ENCODE measurements around the gene IAPP. TPM values are rescaled to one million over a fixed set of nuclear protein-coding genes. Genes with fewer than 3 reads are reported as not detected.

The IAPP gene
- total RNA-seq = not detected
- polyA plus RNA-seq = 1 to 10 TPM in 1 of 3 donors, not detected in 2; 2.4 TPM

DNA sequence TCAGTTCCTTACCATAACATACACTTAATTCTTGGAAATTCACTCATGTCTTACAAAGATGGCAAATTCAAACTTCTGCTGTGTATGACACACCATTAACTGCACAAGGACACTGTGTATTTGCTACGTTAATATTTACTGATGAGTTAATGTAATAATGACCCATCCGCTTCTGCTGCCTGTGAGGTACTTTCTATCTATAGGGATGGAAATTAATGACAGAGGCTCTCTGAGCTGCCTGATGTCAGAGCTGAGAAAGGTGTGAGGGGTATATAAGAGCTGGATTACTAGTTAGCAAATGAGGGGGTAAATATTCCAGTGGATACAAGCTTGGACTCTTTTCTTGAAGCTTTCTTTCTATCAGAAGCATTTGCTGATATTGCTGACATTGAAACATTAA is at the start of gene IAPP:
TSS of gene IAPP (plus strand) at position 301 of the 400 bp plus-strand sequence. CDS start 450 bp downstream, outside the sequence.
- intact Hi-C loops (cut with DNase I) = no loop called here
- H3K4me1 ChIP-seq = no peaks in the 10 kb centered on the region
- H3K27ac ChIP-seq = no peak within 1 kb of the TSS
- no peaks in the 10 kb centered on the region for H3K9me3 ChIP-seq
- WGBS, 2 donors = 89 to 90% methylated on average over 2 of the region's 2 CpGs
- no peaks in the 10 kb centered on the region for H3K36me3 ChIP-seq
- no peaks in the 10 kb centered on the region for H3K27me3 ChIP-seq
- DNase-seq = no peak
- TF ChIP-seq POLR2A (IDR thresholded peaks at IDR 0.05) = no peak
- TF ChIP-seq, protein P1, sequence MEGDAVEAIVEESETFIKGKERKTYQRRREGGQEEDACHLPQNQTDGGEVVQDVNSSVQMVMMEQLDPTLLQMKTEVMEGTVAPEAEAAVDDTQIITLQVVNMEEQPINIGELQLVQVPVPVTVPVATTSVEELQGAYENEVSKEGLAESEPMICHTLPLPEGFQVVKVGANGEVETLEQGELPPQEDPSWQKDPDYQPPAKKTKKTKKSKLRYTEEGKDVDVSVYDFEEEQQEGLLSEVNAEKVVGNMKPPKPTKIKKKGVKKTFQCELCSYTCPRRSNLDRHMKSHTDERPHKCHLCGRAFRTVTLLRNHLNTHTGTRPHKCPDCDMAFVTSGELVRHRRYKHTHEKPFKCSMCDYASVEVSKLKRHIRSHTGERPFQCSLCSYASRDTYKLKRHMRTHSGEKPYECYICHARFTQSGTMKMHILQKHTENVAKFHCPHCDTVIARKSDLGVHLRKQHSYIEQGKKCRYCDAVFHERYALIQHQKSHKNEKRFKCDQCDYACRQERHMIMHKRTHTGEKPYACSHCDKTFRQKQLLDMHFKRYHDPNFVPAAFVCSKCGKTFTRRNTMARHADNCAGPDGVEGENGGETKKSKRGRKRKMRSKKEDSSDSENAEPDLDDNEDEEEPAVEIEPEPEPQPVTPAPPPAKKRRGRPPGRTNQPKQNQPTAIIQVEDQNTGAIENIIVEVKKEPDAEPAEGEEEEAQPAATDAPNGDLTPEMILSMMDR (IDR thresholded peaks at IDR 0.05) = no peak
- no peak for TF ChIP-seq EP300 (IDR thresholded peaks at IDR 0.05)
- no peak for TF ChIP-seq POLR2AphosphoS5 (IDR thresholded peaks at IDR 0.05)
- no peak within 1 kb of the TSS for H3K4me3 ChIP-seq

DNA sequence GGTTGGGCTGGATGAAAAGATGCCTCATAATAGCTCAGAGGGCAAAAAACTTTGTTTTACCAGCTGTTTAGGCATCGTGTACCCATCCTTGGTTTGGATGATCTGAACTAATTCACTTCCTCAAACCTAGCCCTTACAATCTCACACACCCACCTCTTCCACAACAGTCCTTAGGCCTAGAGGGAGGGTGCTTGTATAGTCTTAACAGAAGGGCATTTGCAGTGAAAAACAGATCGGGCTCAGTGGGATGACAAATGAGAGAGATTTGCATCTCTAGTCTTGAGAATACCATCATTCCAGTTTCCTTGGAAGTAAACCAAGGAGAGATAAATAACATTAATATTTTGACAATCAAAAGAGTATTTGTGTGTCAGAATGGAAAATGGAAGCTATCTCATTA is 49.0 kb upstream of the IAPP start:
- no peaks in the 10 kb centered on the region for H3K27me3 ChIP-seq
- no peak overlapping the region for H3K4me3 ChIP-seq
- TF ChIP-seq EP300 (IDR thresholded peaks at IDR 0.05) (no peak), POLR2AphosphoS5 (IDR thresholded peaks at IDR 0.05) (no peak), POLR2A (IDR thresholded peaks at IDR 0.05) (no peak)
- TF ChIP-seq, protein P1 (IDR thresholded peaks at IDR 0.05) = no peak
- H3K36me3 ChIP-seq = no peaks in the 10 kb centered on the region
- H3K9me3 ChIP-seq = peaks cover 0 to 13% (median 0%) of the 10 kb centered on the region in 4 donors
- H3K4me1 ChIP-seq = no peaks in the 10 kb centered on the region
- WGBS, 2 donors = 45 to 48% methylated on average over 2 of the region's 2 CpGs
- DNase-seq = no peak
- intact Hi-C loops (cut with DNase I) = no loop called here
- H3K27ac ChIP-seq = no peak overlapping the region

DNA sequence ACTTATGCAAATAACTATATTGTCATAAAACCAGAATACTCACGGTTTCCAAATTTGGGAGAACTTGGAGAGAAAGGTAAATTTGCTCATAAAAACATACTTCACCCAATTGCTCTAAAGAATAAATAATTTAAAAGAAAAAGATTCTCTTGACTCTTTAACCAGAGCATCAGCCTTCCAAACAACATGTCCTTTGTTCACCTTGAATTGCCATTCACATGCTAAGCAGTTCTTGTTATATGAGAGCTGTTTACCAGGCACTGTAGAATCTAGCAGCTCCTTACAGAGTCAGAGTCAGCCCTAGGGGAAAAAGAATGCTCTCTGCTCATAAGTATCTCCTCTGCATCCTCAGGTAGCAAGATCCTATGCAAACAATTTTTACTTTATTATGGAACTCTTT is 48.2 kb upstream of the IAPP start:
- H3K4me3 ChIP-seq = no peak overlapping the region
- no peaks in the 10 kb centered on the region for H3K36me3 ChIP-seq
- no peaks in the 10 kb centered on the region for H3K4me1 ChIP-seq
- peaks cover 0 to 13% (median 0%) of the 10 kb centered on the region in 4 donors for H3K9me3 ChIP-seq
- TF ChIP-seq POLR2A (IDR thresholded peaks at IDR 0.05) (no peak), EP300 (IDR thresholded peaks at IDR 0.05) (no peak), POLR2AphosphoS5 (IDR thresholded peaks at IDR 0.05) (no peak)
- TF ChIP-seq, protein P1 (IDR thresholded peaks at IDR 0.05) = no peak
- no peak overlapping the region for H3K27ac ChIP-seq
- no peak for DNase-seq
- intact Hi-C loops (cut with DNase I) = no loop called here
- no peaks in the 10 kb centered on the region for H3K27me3 ChIP-seq
- WGBS, 2 donors = 8 to 26% methylated on average over 1 of the region's 1 CpG

DNA sequence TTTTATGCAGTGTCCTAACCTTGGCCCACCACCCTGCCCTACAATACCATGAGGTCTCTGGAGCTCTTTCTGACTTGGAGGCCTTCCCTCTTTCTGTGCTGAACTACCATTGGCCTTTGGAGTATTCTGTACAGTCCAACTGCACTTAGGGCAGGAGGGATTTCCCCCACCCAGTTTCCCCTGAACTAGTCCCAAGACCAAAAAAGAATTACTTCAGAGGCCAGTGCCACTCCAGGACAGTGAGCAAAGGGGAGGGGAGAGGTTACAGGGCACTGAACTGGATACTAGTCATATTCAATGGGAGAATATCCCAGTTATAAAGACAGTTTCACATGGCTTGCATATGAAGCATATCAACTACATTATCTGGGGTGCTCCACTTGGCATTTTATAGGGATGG is 44.1 kb upstream of the IAPP start:
- TF ChIP-seq POLR2AphosphoS5 (IDR thresholded peaks at IDR 0.05) = no peak
- TF ChIP-seq, protein P1 (IDR thresholded peaks at IDR 0.05) = no peak
- TF ChIP-seq POLR2A (IDR thresholded peaks at IDR 0.05) = no peak
- no peak for TF ChIP-seq EP300 (IDR thresholded peaks at IDR 0.05)
- DNase-seq = no peak
- H3K4me3 ChIP-seq = no peak overlapping the region
- peaks cover 0 to 16% (median 0%) of the 10 kb centered on the region in 4 donors for H3K9me3 ChIP-seq
- H3K27ac ChIP-seq = no peak overlapping the region
- no peaks in the 10 kb centered on the region for H3K36me3 ChIP-seq
- H3K27me3 ChIP-seq = no peaks in the 10 kb centered on the region
- no peaks in the 10 kb centered on the region for H3K4me1 ChIP-seq
- intact Hi-C loops (cut with DNase I) = no loop called here

DNA sequence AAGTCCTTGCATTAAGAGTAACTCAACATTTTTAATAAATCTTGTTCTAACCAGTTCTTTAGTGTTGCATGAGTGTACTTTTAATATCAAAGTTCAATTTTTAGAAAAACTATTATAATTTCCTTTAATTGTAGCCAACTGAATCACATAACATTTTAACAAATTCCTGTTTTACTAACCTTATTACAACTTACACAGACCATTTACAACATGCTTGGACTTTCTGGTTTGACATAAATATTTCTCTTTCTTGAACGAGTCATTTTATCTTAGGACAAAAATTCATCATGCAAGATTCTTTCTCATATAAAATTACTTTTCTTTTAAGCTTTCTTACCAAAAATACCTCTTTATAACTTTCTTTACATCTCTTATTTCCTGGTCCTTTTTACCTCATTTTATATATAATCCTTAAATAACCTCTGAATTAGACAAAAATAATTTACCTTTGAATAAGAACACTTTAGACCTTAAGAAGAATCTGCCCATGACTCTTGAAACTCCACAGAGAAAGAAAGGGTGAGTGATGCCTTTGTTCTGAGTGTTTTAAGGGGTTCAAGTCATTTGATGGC is 41.9 kb upstream of the IAPP start:
- Histone ChIP-seq H3K4me1 (no peaks in the 10 kb centered on the region), H3K27me3 (no peaks in the 10 kb centered on the region)
- WGBS, 2 donors = 74 to 75% methylated on average over 1 of the region's 1 CpG

More for the DNA sequence above, 41.9 kb upstream of the IAPP start:
- no peak for DNase-seq
- H3K36me3 ChIP-seq = no peaks in the 10 kb centered on the region
- H3K4me3 ChIP-seq = no peak overlapping the region
- H3K9me3 ChIP-seq = peaks cover 0 to 16% (median 0%) of the 10 kb centered on the region in 4 donors
- TF ChIP-seq POLR2AphosphoS5 (IDR thresholded peaks at IDR 0.05) (no peak), POLR2A (IDR thresholded peaks at IDR 0.05) (no peak), EP300 (IDR thresholded peaks at IDR 0.05) (no peak)
- TF ChIP-seq, protein P1 (IDR thresholded peaks at IDR 0.05) = no peak
- intact Hi-C loops (cut with DNase I) = no loop called here
- no peak overlapping the region for H3K27ac ChIP-seq

Measured in sigmoid colon (tissue), 7 donors.